Activated gamma-delta T cell treated with Interleukin-2 at 50 U/mL for 16 hours (primary cell): ENCODE measurements around the gene DEGS1.

ENCODE experiments used
- DNase-seq: peaks from one replicate; pipeline ENCODE4 v3.0.0-alpha.2; 2020

DEGS1 gene

DNA sequence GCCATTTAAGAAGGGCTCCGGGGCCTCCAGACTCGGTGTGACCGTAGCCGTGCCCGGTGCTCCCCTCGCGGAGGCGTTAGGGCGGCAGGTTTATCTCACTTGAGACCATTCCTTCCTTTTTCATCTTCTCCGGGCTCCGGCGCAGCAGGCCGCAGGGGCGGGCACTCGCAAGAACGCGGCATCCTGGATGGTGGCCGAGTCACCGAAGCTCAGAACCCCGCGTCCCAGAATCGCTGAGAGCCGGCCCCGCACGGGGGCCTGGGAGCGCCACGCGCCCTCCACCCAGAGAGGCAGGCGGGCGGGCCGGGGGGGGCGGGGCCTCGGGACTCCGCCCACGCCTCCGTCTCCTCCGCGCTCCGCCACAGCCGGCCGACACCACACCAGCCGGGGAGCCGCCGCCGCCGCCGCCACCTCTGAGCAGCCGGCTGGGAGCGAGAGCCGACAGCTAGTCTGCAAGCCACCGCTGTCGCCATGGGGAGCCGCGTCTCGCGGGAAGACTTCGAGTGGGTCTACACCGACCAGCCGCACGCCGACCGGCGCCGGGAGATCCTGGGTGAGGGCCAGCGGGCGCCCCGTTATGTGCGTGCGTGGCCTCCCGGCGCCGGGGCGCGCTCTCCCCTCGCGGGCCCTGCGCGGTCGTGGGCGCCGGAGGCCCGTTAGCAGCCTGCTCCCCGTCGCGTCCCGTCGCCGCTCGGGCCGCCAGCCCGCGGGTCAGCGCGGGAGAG is at the start of gene DEGS1:
Gene DEGS1, plus strand, starts transcription at position 375 of the 725 bp plus-strand sequence. Its CDS starts 97 bp downstream, at position 472.
- DNase-seq = peak; percentile 80

- DNase-seq = no peak
Measured at GRCh38 chr1:224133741-224134299, 49.2 kb upstream of the DEGS1 start.

DNA sequence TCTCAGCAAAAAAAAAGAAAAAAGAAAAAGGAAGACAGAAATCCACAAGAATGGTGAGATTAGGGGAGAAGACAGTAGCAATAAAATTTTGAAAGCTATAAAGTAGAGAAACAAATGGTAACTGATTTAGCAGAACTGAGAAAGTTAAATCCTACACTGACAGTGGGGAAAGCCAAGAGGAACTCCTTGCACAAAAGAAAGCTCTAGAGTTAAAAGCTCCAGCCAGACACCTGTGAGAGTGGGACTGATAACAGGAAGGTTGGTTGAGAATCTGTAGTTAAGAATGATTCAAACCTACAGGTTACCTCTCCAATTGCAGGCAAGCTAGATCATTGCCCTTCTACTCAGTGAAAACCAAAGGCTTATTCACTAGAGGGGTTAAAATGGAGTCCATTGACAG is 45.5 kb upstream of the DEGS1 start:
- no peak for DNase-seq

DNA sequence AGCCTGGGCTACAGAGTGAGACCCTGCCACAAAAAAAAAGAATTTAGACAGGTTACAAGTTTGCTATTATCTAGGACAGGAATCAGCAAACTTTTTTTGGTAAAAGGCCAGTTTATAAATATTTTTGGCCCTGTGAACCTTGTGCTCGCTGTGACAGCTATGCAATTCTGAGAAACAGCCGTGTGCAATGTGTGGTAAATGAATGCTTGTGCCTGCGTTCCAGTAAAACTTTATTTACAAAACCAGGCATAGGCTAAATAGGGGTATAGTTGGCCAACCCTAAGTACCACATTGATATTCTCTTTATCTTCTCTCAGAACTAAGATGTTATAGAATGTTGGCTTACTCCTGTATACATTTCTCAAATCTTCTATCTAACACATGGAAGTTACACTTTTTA is 44.8 kb upstream of the DEGS1 start:
- no peak for DNase-seq

DNA sequence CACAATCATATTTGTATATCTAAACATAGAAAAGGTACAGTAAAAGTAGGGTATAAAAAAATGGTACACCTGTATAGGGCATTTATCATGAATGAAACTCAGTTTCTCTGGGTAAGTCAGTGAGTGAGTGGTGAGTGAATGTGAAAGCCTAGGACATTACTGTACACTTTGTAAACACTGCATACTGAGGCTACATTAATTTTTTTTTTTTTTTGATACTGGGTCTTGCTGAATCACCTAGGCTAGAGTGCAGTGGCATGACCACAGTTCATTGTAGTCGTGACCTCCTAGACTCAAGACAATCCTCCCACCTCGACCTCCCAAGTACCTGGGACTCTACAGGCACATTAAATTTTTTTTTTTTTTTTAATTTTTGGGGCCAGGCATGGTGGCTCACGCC is 41.3 kb upstream of the DEGS1 start:
- DNase-seq = no peak

GRCh38 chr1:224149709-224150108 is 33.3 kb upstream of the DEGS1 start:
- DNase-seq = no peak

DNA sequence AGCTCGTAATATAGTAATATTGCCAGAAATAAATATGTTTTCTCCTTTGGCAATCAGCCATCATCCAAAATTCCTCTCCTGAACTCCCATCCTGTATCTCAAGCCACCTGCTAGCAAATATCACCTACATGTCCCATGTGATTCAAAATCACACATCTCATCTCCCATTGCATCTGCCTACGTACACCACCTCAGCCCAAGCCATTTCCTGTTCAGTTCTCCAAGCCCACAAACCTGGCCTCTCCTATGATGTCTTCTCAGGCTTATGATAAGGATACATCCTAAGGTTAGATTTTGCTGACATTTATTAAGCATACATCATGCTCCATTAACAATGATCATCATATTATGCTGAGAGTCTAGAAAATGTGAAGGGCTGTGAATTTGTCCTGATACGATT is 31.9 kb upstream of the DEGS1 start:
- no peak for DNase-seq

GRCh38 chr1:224157316-224157715 is 25.7 kb upstream of the DEGS1 start:
- DNase-seq = no peak

DNA sequence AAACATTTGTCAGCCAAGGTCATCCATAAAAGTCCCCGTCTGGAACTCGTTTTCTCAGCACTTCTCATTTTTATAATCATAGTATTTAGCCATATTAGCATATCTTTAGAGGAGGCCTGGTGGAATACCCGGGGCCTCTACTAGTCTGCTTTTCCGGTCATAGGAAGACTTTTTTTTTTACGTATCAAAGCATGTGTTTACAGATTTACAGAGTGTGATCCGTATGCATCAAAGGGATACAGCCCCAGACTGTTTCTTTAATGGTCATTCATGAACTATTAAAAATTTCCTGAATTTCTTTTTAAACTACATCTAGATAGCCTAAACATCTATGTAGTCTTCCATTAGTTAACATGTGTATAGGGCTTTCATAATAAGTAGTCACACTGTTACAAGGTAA is 23.5 kb upstream of the DEGS1 start:
- no peak for DNase-seq

- no peak for DNase-seq
Measured at GRCh38 chr1:224160171-224160682, 22.8 kb upstream of the DEGS1 start.

DNA sequence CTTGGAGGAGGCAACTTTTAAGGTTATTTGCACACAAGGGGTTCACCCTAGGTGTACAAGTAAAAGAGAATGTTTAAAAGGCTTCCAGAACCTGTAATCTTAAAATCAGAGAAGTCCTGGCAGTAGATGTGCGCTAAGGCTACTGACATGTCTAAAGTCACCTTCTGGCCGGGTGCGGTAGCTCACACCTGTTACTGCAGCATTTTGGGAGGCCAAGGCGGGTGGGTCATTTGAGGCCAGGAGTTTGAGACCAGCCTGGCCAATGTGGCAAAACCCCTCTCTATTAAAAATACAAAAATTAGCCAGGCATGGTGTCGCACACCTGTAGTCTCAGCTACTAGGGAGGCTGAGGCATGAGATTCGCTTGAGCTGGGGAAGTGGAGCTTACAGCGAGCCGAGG is 20.3 kb upstream of the DEGS1 start:
- DNase-seq = no peak

DNA sequence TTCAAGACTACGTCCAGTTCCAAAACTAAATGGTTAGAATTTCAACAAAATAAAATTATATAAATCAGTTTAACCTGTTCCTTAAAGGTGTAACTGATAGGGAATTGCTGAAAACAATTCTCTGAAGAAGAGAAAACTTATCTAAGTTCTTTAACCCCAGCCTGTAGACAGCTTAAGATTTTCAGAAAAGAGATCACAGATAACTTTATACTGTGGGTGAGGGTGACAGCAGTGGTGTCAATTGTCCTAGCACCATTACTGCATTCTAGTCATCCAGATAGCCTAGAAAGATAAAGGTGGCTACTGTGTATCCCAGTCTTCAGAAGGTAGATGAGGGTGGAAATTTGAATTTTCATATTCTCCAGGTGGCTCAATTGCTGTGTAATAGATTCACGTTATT is 19.7 kb upstream of the DEGS1 start:
- no peak for DNase-seq

DNA sequence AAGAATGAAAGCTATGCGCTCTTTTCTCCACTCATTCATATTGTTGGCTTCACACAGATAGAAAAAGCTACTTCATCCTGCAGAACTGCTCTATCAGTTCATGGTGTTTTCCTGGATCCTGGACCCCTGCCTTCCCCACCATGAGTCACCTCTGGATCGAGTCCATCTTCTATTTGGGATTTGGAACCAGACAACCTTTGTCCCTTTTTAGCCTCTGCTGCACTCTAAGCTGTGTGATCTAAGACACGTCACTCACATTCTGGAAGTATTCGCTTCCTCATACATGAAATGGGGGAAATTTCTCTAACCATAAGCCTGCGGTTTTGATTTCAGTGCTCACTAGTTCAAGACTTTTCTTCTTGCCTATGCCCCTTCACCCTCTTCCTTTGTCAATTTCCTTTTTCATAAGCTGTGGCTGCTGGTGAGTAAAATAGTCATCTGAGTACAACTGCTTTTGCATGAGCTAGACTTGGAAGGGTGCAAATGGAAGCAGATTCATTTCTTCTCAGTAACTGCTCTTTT is 14.1 kb upstream of the DEGS1 start:
- no peak for DNase-seq

DNA sequence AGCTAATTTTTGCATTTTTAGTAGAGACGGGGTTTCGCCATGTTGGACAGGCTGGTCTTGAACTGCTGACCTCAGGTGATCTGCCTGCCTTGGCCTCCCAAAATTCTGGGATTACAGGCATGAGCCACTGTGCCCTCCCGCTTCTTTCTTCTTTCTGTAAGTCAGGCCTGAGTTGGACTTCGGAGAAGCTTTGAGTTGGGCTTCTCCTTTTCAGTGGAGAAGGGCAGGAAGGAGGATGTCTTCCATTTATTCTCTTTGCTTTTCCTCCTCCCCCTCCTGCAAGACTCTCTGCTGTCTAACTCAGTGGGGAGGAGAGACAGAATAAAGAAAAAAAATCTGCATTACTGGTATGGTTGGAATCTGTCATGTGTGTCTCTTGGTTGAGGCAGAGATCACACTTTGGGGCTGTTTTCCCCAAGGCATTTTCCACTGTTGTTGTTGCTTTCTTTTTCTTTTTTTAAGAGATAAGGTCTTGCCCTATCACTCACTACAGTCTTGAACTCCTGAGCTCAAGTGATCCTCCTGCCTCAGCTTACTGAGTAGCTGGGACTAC is 13.2 kb upstream of the DEGS1 start:
- DNase-seq = no peak

- no peak for DNase-seq
Measured at GRCh38 chr1:224170343-224170742, 12.7 kb upstream of the DEGS1 start.

- DNase-seq = peak; percentile 29
Measured at GRCh38 chr1:224170748-224171478, 12.1 kb upstream of the DEGS1 start.

DNA sequence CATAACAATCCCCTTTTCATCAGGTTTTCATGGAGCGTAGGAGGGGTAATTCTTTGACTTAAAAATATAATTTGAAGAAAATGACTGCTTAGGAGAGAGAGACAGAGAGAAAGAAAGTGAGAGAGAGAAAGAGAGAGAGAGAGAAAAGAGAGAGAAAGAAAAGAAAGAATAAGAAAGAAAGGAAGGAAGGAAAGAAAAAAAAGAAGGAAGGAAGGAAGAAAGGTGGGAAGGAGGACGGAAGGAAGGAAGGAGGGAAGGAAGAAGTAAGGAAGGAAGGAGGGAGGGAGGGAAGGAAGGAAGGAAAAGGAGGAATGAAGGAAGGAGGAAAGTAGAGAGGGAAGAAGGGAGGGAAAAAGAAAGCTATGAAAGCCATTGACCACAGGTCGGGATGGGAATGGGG is 10.8 kb upstream of the DEGS1 start:
- no peak for DNase-seq

- DNase-seq = no peak
Measured at GRCh38 chr1:224173523-224173922, 9.5 kb upstream of the DEGS1 start.

DNA sequence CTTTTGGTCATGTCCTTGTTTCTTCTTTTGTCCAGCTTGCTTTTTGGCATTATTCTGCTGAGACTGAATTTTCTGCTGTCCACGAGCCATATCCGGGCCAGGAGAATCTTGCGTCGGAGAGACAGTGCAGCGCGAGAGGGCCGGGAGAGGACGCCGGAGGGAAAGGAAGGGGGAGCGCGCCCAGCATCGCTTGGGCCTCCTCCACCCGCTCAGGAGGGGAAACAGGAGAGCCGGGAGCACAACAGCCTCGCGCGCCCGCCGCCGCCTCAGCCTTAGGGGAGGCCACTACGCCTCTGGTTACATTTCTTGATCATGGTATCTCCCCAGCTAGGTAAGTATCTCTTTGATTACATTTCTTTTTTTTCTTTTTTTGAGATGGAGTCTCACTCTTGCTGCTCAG is 7.4 kb upstream of the DEGS1 start:
- DNase-seq = no peak

GRCh38 chr1:224177356-224177999 is 5.6 kb upstream of the DEGS1 start:
- no peak for DNase-seq

DNA sequence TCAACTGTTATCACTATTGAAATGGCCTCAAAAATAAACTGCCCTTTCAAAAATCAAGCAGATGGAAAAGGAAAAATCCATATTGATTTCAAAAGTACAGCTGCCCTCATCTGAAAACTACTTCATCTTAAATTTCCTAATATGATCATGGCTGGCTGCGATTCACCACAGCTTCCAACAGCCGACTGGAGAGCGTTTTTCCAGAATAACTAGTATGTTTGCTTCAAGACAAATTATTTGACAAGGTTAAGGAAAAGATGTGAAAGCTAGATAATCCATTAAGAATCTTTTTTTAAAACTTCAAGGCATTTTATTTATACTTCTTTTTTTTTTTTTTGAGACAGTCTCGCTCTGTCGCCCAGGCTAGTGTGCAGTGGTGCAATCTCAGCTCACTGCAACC is 4.1 kb upstream of the DEGS1 start:
- DNase-seq = no peak

DNA sequence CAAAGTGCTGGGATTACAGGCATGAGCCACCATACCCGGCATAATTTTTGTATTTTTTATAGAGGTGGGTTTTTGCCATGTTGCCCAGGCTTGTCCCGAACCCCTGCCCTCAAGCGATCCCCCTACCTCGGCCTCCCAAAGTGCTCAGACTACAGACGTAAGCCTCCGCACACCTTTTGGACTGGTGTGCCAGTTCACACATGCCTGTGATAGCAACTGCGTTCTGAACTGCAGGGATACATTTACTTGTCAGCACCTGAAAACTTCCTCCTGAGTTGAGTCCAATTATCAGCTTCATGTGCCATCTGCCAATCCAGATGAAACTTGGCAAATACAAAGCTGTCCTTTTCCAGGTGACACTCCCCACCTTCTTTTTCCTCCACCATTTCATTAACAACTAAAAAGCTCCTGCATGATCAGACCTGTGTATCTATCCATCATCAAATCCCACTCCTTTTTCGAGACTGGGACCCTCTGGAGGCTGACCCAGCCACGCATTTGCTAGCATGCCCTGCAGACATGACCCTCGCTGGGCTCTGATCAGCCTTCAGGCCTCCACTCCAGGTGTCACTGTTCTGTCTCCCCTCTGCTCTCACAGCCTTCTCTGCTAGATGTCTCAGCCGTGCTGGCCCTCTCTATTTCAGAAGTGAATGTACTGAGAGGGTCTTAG is 2.1 kb upstream of the DEGS1 start:
- no peak for DNase-seq

DNA sequence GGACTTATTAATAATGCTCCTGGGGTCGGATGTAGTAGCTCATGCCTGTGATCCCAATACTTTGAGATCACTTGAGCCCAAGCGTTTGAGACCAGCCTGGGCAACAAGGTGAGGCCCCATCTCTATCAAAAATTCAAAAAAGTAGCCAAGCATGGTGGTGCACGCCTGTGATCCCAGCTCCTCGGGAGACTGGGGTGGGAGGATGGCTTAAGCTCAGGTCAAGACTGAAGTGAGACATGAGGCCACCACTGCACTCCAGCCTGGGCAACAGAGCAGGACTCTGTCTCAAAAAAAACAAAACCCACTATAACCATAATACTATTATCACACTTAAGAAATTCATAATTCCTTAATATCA is 1.6 kb upstream of the DEGS1 start:
- no peak for DNase-seq
